Heart left ventricle (tissue), 16 donors: ENCODE data around the gene ZNF865. TPM values are rescaled to one million over a fixed set of nuclear protein-coding genes. Genes with fewer than 3 reads are reported as not detected.

Source experiments
- ATAC-seq, 4 donors: fragments of 200-7000 bp; cut with Tn5 transposase; one replicate each; pipeline ENCODE4 v1.9.1; 2020 to 2022; ENCODE audit warnings: moderate library complexity in 4 of 4, mild to moderate bottlenecking in 3 of 4, moderate number of reproducible peaks in 1 of 4
- DNase-seq, 5 donors: peaks; one replicate each; pipeline ENCODE4 v3.0.0-alpha.2; 2020
- H3K27ac ChIP-seq, 12 donors: fragments of 200-600 bp; sonication (generic) in 4 of 12; one replicate each; pipeline versions ENCODE4 v1.5.0 to v1.8.0; 2016 to 2022; ENCODE audit warnings: mild to moderate bottlenecking in 2 of 12
- H3K27me3 ChIP-seq, 9 donors: fragments of 200-600 bp; sonication (generic) in 2 of 9; one replicate each; pipeline versions ENCODE4 v1.5.1 to v1.8.0; 2016 to 2022; ENCODE audit warnings: mild to moderate bottlenecking in 3 of 9
- H3K36me3 ChIP-seq, 9 donors: fragments of 200-600 bp; sonication (generic) in 2 of 9; one replicate each; pipeline versions ENCODE4 v1.5.0 to v1.8.0; 2018 to 2022; ENCODE audit warnings: mild to moderate bottlenecking in 2 of 9
- H3K4me1 ChIP-seq, 12 donors: fragments of 200-600 bp; sonication (generic) in 4 of 12; one replicate each; pipeline versions ENCODE4 v1.5.0 to v1.8.0; 2016 to 2022; ENCODE audit warnings: mild to moderate bottlenecking in 3 of 12
- H3K4me3 ChIP-seq, 12 donors: fragments of 200-600 bp; sonication (generic) in 4 of 12; one replicate each; pipeline versions ENCODE4 v1.5.0 to v1.8.0; 2017 to 2022; ENCODE audit warnings: mild to moderate bottlenecking in 9 of 12, moderate library complexity in 4 of 12
- H3K9me3 ChIP-seq, 12 donors: fragments of 200-600 bp; sonication (generic) in 4 of 12; one replicate each; pipeline versions ENCODE4 v1.5.0 to v1.8.0; 2016 to 2022; ENCODE audit warnings: mild to moderate bottlenecking in 1 of 12
- POLR2A ChIP-seq, 2 donors: fragments of 450-650 bp; IDR thresholded peaks; one replicate each; pipeline ENCODE4 v1.6.1; 2017; ENCODE audit warnings: antibody characterized with exemption in 2 of 2, mild to moderate bottlenecking in 2 of 2, moderate library complexity in 2 of 2
- WGBS, 4 donors: extraction: QIAGEN DNeasy Blood & Tissue Kit in 2 of 4; methylation state at CpG; one replicate each; pipeline versions ENCODE4 v1.1.5 to v1.1.7; 2013 to 2018; 5-methylcytosine and 5-hydroxymethylcytosine counted together
- intact Hi-C, 10 donors: fragments of 100-400 bp; cut with DNase I; formaldehyde crosslinking; loops; one replicate each; pipeline versions ENCODE4 v1.11.1 to v1.14.2; 2022
- polyA plus RNA-seq, 2 donors: library from polyadenylated mRNA; stranded (reverse); fragments of 200-250 nt; gene quantifications; one replicate each; pipeline ENCODE4 v1.2.3, GENCODE V29; 2013
- total RNA-seq, 9 donors: library from RNA; depleted of rRNA in 2 of 9; stranded (reverse); fragments of >200 nt in 2 of 9; fragmentation: NEBNext Ultra II Directional in 3 of 9; extraction: Animal tissue kit (Norgen Biotek cat#: 25700) in 3 of 9; gene quantifications; one replicate each; pipeline versions ENCODE4 v1.1.0 to v1.2.4, GENCODE V29; 2016 to 2023
- TF ChIP-seq, protein P1 (sequence below), 12 donors: fragments of 200-600 bp; sonication (generic) in 4 of 12; IDR thresholded peaks; one replicate each; pipeline versions ENCODE4 v1.5.0 to v1.8.0; 2018 to 2022; ENCODE audit warnings: antibody characterized with exemption in 12 of 12, mild to moderate bottlenecking in 5 of 12
- donor health status: ischemic (EF 13 %, LVEDD 7.1; RV severe dilation, severe dysfunction).
- donor health status: healthy with polysubstance abuse.
- donor health status: DM: no; HTN: yes; CAD: no.
- donor health status: DM: no; HTN: no; CAD: no.
- donor health status: ischemic (EF 25% LVEDD 6.9; RV normal size, moderate dysfunction).
- donor health status: ischemic (EF 25% LVEDD 5.7; RV mildly dilated, moderate dysfunction).
- donor health status: healthy.
- donor health status: DM: yes; HTN: yes; CAD: no.
- donor health status: ischemic (EF 35%, LVEDD 5.7; RV mildly dilated, moderate dysfunction).
- donor health status: nonischemic (EF 11% LVEDD 7.7; RV severe dilation, severe dysfunction).
- donor health status: DM: yes; HTN: yes; CAD: no.
- donor health status: PGD.
- donor health status: ischemic (EF 29% LVEDD 5.4; RV normal size, mild dysfunction).
- donor health status: nonischemic (EF 23%, LVEDD 6.1; RV moderate dilation, normal function).

The ZNF865 gene
- total and polyA plus RNA-seq, 11 donors, result 11.4 to 24.3 (median 14.2) TPM

DNA sequence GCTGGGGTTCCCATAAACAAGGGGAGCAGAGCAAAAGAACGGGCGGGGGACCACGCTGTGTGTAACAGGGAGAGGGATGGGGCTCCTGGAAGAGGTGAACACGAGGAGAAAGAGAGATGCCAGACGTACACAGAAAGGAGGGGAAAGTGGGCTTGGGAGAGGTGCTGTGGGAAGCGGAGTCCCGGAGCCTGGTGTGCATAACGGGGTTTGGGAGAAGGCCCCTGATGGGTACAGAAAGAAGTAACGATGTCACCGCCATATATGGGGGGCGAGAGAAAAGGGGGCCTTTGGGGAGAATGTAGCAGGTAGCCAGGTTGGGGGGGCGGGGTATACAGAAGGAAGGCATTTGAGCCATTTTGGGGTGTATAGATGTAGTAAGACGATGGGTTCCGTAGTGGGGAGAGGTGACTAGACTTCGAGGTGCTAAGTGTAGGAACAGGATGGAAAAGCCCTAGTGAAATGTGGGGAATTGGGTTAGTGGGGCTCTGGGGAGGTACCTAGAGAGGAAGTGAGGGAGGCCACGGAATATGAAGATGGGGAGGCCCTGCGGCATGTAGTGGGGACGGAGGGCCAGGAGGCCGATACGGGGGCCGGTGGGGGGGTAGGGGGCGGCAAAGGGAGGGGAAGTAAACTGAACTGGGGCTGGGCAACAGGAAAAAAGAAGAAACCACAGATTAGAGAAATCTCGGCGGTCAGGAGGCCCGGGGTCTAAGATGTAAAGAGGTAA is 36.1 kb downstream of the ZNF865 start:
- Histone ChIP-seq H3K27ac (peak overlapping the region; percentile 83 to 96 (median 92)), H3K4me3 (peak overlapping the region; percentile 64 to 98 (median 84)), H3K27me3 (no peaks in the 10 kb centered on the region), H3K9me3 (no peaks in the 10 kb centered on the region), H3K36me3 (peaks cover 0 to 22% (median 13%) of the 10 kb centered on the region in 9 donors), H3K4me1 (peaks cover 10 to 79% (median 45%) of the 10 kb centered on the region in 12 donors)
- DNase-seq (no peak), ATAC-seq (peak in 2 of 4 donors; percentile 1 to 2)
- TF ChIP-seq, protein P1, sequence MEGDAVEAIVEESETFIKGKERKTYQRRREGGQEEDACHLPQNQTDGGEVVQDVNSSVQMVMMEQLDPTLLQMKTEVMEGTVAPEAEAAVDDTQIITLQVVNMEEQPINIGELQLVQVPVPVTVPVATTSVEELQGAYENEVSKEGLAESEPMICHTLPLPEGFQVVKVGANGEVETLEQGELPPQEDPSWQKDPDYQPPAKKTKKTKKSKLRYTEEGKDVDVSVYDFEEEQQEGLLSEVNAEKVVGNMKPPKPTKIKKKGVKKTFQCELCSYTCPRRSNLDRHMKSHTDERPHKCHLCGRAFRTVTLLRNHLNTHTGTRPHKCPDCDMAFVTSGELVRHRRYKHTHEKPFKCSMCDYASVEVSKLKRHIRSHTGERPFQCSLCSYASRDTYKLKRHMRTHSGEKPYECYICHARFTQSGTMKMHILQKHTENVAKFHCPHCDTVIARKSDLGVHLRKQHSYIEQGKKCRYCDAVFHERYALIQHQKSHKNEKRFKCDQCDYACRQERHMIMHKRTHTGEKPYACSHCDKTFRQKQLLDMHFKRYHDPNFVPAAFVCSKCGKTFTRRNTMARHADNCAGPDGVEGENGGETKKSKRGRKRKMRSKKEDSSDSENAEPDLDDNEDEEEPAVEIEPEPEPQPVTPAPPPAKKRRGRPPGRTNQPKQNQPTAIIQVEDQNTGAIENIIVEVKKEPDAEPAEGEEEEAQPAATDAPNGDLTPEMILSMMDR (IDR thresholded peaks at IDR 0.05), result no peak
- intact Hi-C loops, result no loop called here
- WGBS, 4 donors, result 1 to 2% (median 2%) methylated on average over 25 of the region's 25 CpGs

DNA sequence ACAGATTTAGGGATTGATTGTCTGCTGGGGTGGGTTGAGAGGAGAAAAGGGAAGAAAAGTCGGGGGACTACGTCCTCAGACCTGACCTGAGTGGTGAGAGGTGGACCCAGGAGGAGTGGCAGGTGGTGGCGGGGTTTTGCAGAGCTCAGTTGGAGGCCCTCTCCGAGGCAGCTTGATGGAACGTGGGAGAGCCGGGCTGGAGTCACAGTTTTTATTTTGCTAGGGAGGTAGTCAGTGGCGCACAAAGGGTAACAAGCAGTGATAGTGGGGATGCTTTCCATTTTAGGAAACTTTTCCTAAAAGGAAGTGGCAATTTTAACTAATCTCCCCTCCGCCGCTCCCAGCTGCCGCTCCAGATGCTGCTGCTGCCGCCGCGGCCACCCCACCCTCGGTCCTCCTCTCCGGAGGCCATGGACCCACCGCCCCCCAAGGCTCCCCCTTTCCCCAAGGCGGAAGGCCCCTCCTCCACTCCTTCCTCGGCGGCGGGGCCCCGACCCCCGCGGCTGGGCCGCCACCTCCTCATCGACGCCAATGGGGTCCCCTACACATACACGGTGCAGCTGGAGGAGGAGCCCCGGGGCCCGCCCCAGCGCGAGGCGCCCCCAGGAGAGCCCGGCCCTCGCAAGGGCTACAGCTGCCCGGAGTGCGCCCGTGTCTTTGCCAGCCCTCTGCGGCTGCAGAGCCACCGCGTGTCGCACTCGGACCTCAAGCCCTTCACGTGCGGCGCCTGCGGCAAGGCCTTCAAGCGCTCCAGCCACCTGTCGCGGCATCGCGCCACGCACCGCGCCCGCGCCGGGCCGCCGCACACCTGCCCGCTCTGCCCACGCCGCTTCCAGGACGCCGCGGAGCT is 36.9 kb downstream of the ZNF865 start:
- 1 to 4% (median 3%) methylated on average over 33 to 65 of the region's 65 CpGs for WGBS, 4 donors
- Histone ChIP-seq H3K4me3 (peak overlapping the region; percentile 64 to 98 (median 84)), H3K9me3 (no peaks in the 10 kb centered on the region), H3K4me1 (peaks cover 12 to 78% (median 46%) of the 10 kb centered on the region in 12 donors), H3K27ac (peak overlapping the region in 11 of 12 donors; percentile 62 to 96 (median 93)), H3K27me3 (no peaks in the 10 kb centered on the region), H3K36me3 (peaks cover 0 to 22% (median 13%) of the 10 kb centered on the region in 9 donors)
- TF ChIP-seq, protein P1 (IDR thresholded peaks at IDR 0.05), result no peak
- peak in 1 of 2 donors; percentile 20 for TF ChIP-seq POLR2A (IDR thresholded peaks at IDR 0.05)
- ATAC-seq, result peak in 1 of 4 donors; percentile 2
- DNase-seq, result no peak
- intact Hi-C loops, result no loop called here

DNA sequence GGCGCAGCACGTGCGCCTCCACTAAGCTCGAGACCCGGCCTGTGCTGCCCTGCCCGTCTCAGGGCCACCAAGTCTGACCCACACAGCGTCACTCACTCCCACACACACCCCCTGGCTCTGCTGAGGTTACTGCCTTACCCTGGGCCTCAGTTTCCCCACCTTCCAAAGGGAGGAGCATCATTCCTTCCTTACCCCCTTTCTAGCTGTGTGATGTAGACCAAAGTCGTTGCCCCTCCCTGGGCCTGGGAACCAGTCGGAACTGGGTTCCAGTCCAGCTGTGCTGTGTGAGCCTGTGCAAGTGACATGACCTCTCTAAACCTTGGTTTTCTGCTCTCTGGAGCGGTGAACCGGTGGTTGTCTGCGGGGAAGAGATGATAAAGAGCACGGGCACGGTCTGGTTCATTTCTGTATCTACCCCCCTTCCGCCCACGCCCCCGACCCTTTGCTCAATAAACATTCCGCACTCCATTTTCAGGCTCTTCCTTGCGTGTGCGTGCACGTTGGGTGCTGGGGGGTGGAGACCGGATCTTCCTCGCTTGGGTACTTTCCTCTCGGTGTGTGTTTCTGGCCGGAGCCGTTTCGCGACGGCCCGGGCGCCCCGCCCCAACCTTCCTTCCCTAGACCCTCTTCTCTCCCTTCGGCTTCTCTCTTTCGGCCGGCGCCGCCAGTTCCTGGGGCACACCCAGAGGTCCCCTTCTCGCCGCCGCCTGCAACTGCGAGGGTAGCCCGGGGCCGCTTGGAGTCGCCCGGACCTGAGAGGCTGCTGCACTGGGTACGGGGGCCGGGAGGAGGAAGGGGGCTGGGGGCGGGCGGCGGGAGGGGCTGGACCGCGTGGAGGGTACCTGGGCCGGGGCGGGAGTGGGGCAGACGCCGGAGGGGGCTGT is 37.8 kb downstream of the ZNF865 start, which contains the start of gene ZNF581:
TSS of gene ZNF581 (plus strand) at position 647 of the 884 bp plus-strand sequence. CDS start 923 bp downstream, outside the sequence.
- peaks cover 14 to 75% (median 49%) of the 10 kb centered on the region in 12 donors for H3K4me1 ChIP-seq
- peak within 1 kb of the TSS; percentile 59 to 96 (median 92) for H3K27ac ChIP-seq
- H3K9me3 ChIP-seq, result no peaks in the 10 kb centered on the region
- TF ChIP-seq, protein P1 (IDR thresholded peaks at IDR 0.05), result no peak
- peak in 1 of 2 donors; percentile 38 for TF ChIP-seq POLR2A (IDR thresholded peaks at IDR 0.05)
- H3K36me3 ChIP-seq, result peaks cover 0 to 19% (median 13%) of the 10 kb centered on the region in 9 donors
- DNase-seq (peak; percentile 72 to 89 (median 75)), ATAC-seq (peak; percentile 20 to 67 (median 44))
- no peaks in the 10 kb centered on the region for H3K27me3 ChIP-seq
- 2 to 3% (median 2%) methylated on average over 51 to 56 of the region's 56 CpGs for WGBS, 4 donors
- H3K4me3 ChIP-seq, result peak within 1 kb of the TSS; percentile 64 to 98 (median 84)
- intact Hi-C loops, result no loop called here
